Measurements from ENCODE around the gene ZNF638. TPM values are rescaled to one million over a fixed set of nuclear protein-coding genes. Genes with fewer than 3 reads are reported as not detected.

Gene ZNF638
- total and polyA plus RNA-seq, 10 of the 15 experiments (the other 5 are each of a cell fraction or from before 2014, with no cell fraction given): 37.6 to 133 (median 64.5) TPM

DNA sequence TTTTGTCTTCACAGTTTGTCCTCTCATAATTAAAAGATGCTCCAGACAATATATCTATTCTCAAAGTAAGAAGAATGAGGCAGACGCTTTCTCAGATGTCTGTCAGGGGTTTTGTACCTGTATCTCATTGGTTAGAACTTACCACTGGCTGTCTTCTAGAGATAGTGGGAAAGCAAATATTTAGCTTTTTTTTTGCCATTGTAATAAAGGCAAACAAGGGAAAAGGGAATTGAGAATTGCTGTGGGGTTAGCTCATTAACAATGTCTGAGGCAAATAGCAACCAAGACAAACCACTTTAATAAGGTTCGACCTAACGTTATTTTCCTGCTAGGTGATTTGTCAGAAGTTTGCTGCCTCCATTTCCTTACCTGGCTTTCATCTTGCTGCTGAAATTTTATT, 30.0 kb downstream of the ZNF638 start (continued):
- TF ChIP-seq E2F8 (IDR thresholded peaks at IDR 0.05; ENCODE audit: low read depth, partially characterized antibody): no peak
- peak; percentile 99 for TF ChIP-seq MTA2 (IDR thresholded peaks at IDR 0.05; ENCODE audit: low read depth)
- peak; percentile 91 for TF ChIP-seq DPF2 (IDR thresholded peaks at IDR 0.05)
- no peak for TF ChIP-seq POU2F2 (IDR thresholded peaks at IDR 0.05; ENCODE audit: borderline replicate concordance, low read depth, low read length)
- no peak for TF ChIP-seq SIX5 (IDR thresholded peaks at IDR 0.05; ENCODE audit: low read depth, low read length, severe bottlenecking)
- TF ChIP-seq PBX3 (IDR thresholded peaks at IDR 0.05; ENCODE audit: insufficient replicate concordance, low read depth, low read length): no peak
- TF ChIP-seq PML (IDR thresholded peaks at IDR 0.05; ENCODE audit: low read length): no peak
- no peak for TF ChIP-seq ESRRA (IDR thresholded peaks at IDR 0.05; ENCODE audit: low read length)
- TF ChIP-seq RBBP5 (conservative IDR thresholded peaks at IDR 0.05): no peak
- peak; percentile 89 for TF ChIP-seq SPI1 (IDR thresholded peaks at IDR 0.05; ENCODE audit: borderline replicate concordance, insufficient read depth, low read depth, low read length)
- TF ChIP-seq YBX1 (IDR thresholded peaks at IDR 0.05): no peak
- TF ChIP-seq FOS (IDR thresholded peaks at IDR 0.05; ENCODE audit: borderline replicate concordance, extremely low read depth, insufficient read length): no peak
- TF ChIP-seq POLR2AphosphoS5 (IDR thresholded peaks at IDR 0.05; ENCODE audit: low read length): no peak
- TF ChIP-seq BCL11A (IDR thresholded peaks at IDR 0.05; ENCODE audit: low read depth, low read length): peak; percentile 92; the same call in 1 of the 2 replicates
- no peak for TF ChIP-seq SMARCA5 (IDR thresholded peaks at IDR 0.05)
- TF ChIP-seq KAT2A (conservative IDR thresholded peaks at IDR 0.05; ENCODE audit: control insufficient read depth, low read depth, low read length): no peak
- no peak for TF ChIP-seq HCFC1 (IDR thresholded peaks at IDR 0.05; ENCODE audit: low read length)
- no peak for TF ChIP-seq GATAD2B (conservative IDR thresholded peaks at IDR 0.05; ENCODE audit: low read depth)
- TF ChIP-seq MTA3 (IDR thresholded peaks at IDR 0.05; ENCODE audit: borderline replicate concordance, low read length): no peak
- no peak for TF ChIP-seq ZBTB11 (CRISPR knock-in tag; IDR thresholded peaks at IDR 0.05)
- TF ChIP-seq MYC (IDR thresholded peaks at IDR 0.05; ENCODE audit: insufficient read depth, insufficient read length, insufficient replicate concordance, low read length, severe bottlenecking): no peak
- no peak for TF ChIP-seq SUZ12 (IDR thresholded peaks at IDR 0.05; ENCODE audit: unreplicated experiment)
- no peak for TF ChIP-seq ATF2 (IDR thresholded peaks at IDR 0.05; ENCODE audit: low read length)
- TF ChIP-seq SMAD5 (IDR thresholded peaks at IDR 0.05; ENCODE audit: low read depth): no peak
- peak; percentile 37; the same call in 1 of the 2 replicates for TF ChIP-seq RFX5 (IDR thresholded peaks at IDR 0.05; ENCODE audit: low read depth, low read length)

All from GM12878 (cell line).